ENCODE results near the gene FURIN.
"Not testable (repeated sequence)": the region's sequence is repeated elsewhere in the genome, so short reads cannot be mapped to it uniquely, and the experiment has no call there.

FURIN gene

GRCh38 chr15:90868261-90868689 lies at the start of gene FURIN:
FURIN (plus strand) TSS chr15:90868588; CDS start chr15:90875741, 7,153 bp downstream.
- H3K9ac ChIP-seq (ENCODE audit: low read depth, low read length) = no peak within 1 kb of the TSS
- peak within 1 kb of the TSS; percentile 92 for H3K27ac ChIP-seq (ENCODE audit: low read depth, low read length)
- H3K4me3 ChIP-seq (ENCODE audit: low read depth, low read length) = no peak within 1 kb of the TSS
- no peaks in the 10 kb centered on the region for H3K36me3 ChIP-seq (ENCODE audit: control insufficient read depth, insufficient read depth, low read length)
- H3K9me3 ChIP-seq (ENCODE audit: control insufficient read depth, insufficient read depth, low read length) = no peaks in the 10 kb centered on the region
- no peaks in the 10 kb centered on the region for H3K27me3 ChIP-seq (ENCODE audit: control insufficient read depth, insufficient read depth, low read length)
- H3K4me1 ChIP-seq (ENCODE audit: control insufficient read depth, insufficient read depth, low read length) = peaks cover 40% of the 10 kb centered on the region

DNA sequence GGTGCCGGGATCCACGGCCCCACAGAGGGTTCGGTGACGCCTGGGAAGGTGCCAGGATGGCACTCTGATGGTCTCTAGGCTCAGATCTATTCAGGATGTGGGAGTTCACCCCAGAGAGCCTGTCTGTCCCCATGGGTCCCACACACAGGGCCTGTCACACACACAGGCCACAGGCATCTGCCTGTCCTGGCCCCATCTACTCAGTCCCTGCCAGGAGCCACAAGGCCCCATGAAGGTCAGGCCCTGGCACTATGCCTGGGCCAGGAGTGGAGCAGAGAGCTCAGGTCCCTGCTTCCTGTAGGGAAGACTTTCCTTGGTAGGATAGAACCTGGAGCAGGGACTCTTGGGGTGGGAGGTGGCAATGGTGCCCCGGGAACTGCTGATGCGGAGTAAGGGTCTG lies 49.0 kb upstream of the FURIN start:
- no peak overlapping the region for H3K27ac ChIP-seq (ENCODE audit: low read depth, low read length)
- peaks cover 29% of the 10 kb centered on the region for H3K4me1 ChIP-seq (ENCODE audit: control insufficient read depth, insufficient read depth, low read length)

DNA sequence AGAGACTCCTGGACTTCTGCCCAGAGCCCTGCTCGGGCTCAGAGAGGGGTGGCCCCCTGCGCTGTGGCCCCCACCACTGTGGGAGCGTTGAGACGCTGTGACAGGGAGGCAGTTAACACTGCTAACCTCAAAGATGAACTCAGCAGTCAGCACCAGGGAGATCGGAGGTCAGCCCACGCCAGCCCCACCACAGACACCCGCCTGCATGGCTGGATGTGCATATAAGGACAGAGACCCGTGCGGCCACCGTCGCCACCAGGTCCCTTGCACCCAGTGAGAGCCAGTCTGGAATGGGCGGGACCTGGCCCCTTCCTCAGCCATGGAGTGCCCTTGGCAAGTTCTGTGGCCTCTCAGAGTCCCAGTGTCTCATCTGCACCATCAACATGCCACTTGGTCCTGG lies 48.5 kb upstream of the FURIN start:
- H3K4me1 ChIP-seq (ENCODE audit: control insufficient read depth, insufficient read depth, low read length) = peaks cover 26% of the 10 kb centered on the region
- H3K9ac ChIP-seq (ENCODE audit: low read depth, low read length) = no peak overlapping the region
- H3K9me3 ChIP-seq (ENCODE audit: control insufficient read depth, insufficient read depth, low read length) = no peaks in the 10 kb centered on the region
- H3K27me3 ChIP-seq (ENCODE audit: control insufficient read depth, insufficient read depth, low read length) = no peaks in the 10 kb centered on the region
- H3K36me3 ChIP-seq (ENCODE audit: control insufficient read depth, insufficient read depth, low read length) = peaks cover 7% of the 10 kb centered on the region; the same call in 1 of the 2 replicates
- H3K27ac ChIP-seq (ENCODE audit: low read depth, low read length) = no peak overlapping the region
- H3K4me3 ChIP-seq (ENCODE audit: low read depth, low read length) = no peak overlapping the region

More for the DNA sequence above, 49.0 kb upstream of the FURIN start:
- H3K4me3 ChIP-seq (ENCODE audit: low read depth, low read length) = no peak overlapping the region
- H3K36me3 ChIP-seq (ENCODE audit: control insufficient read depth, insufficient read depth, low read length) = peaks cover 7% of the 10 kb centered on the region; the same call in 1 of the 2 replicates
- no peaks in the 10 kb centered on the region for H3K27me3 ChIP-seq (ENCODE audit: control insufficient read depth, insufficient read depth, low read length)
- H3K9me3 ChIP-seq (ENCODE audit: control insufficient read depth, insufficient read depth, low read length) = no peaks in the 10 kb centered on the region
- no peak overlapping the region for H3K9ac ChIP-seq (ENCODE audit: low read depth, low read length)

- no peak overlapping the region for H3K9ac ChIP-seq (ENCODE audit: low read depth, low read length)
- no peaks in the 10 kb centered on the region for H3K9me3 ChIP-seq (ENCODE audit: control insufficient read depth, insufficient read depth, low read length)
- H3K36me3 ChIP-seq (ENCODE audit: control insufficient read depth, insufficient read depth, low read length) = peaks cover under 1% of the 10 kb centered on the region; the same call in 1 of the 2 replicates
- H3K4me3 ChIP-seq (ENCODE audit: low read depth, low read length) = no peak overlapping the region
- peaks cover 23% of the 10 kb centered on the region for H3K4me1 ChIP-seq (ENCODE audit: control insufficient read depth, insufficient read depth, low read length)
- H3K27ac ChIP-seq (ENCODE audit: low read depth, low read length) = no peak overlapping the region
- H3K27me3 ChIP-seq (ENCODE audit: control insufficient read depth, insufficient read depth, low read length) = no peaks in the 10 kb centered on the region
These were observed 47.9 kb upstream of the FURIN start for GRCh38 chr15:90820481-90820880.

- no peak overlapping the region for H3K27ac ChIP-seq (ENCODE audit: low read depth, low read length)
- no peaks in the 10 kb centered on the region for H3K9me3 ChIP-seq (ENCODE audit: control insufficient read depth, insufficient read depth, low read length)
- H3K36me3 ChIP-seq (ENCODE audit: control insufficient read depth, insufficient read depth, low read length) = no peaks in the 10 kb centered on the region
These were observed 46.0 kb upstream of the FURIN start for GRCh38 chr15:90822204-90822955.

DNA sequence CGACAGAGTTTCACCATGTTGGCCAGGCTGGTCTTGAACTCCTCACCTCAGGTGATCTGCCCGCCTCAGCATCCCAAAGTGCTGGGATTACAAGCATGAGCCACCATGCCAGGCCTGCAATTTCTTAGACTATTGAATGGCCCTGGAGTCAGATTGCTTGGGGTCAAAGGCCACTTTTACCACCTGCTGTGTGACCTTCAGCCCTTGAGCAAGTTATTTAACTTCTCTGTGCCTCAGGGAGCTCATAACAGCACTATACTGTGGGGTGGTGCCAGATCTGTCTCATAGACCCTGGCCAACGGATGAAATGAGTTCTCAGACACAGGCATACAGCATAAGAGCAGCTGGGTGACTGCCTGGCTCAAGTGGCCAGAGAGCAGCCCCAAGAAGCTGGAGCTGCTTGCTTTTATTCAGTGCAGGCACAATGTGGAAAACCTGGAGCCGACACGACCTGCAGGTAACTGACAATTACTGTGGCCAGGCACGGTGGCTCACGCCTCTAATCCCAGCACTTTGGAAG lies 44.9 kb upstream of the FURIN start:
- Histone ChIP-seq H3K36me3 (ENCODE audit: control insufficient read depth, insufficient read depth, low read length) (no peaks in the 10 kb centered on the region), H3K9ac (ENCODE audit: low read depth, low read length) (no peak overlapping the region), H3K9me3 (ENCODE audit: control insufficient read depth, insufficient read depth, low read length) (no peaks in the 10 kb centered on the region), H3K27ac (ENCODE audit: low read depth, low read length) (no peak overlapping the region), H3K27me3 (ENCODE audit: control insufficient read depth, insufficient read depth, low read length) (no peaks in the 10 kb centered on the region), H3K4me3 (ENCODE audit: low read depth, low read length) (no peak overlapping the region), H3K4me1 (ENCODE audit: control insufficient read depth, insufficient read depth, low read length) (peaks cover 4% of the 10 kb centered on the region; the same call in 1 of the 2 replicates)

More at GRCh38 chr15:90822204-90822955, 46.0 kb upstream of the FURIN start:
- H3K9ac ChIP-seq (ENCODE audit: low read depth, low read length) = no peak overlapping the region
- no peak overlapping the region for H3K4me3 ChIP-seq (ENCODE audit: low read depth, low read length)
- no peaks in the 10 kb centered on the region for H3K27me3 ChIP-seq (ENCODE audit: control insufficient read depth, insufficient read depth, low read length)
- H3K4me1 ChIP-seq (ENCODE audit: control insufficient read depth, insufficient read depth, low read length) = peaks cover 15% of the 10 kb centered on the region

- H3K4me1 ChIP-seq (ENCODE audit: control insufficient read depth, insufficient read depth, low read length); H3K9me3 ChIP-seq (ENCODE audit: control insufficient read depth, insufficient read depth, low read length); H3K27ac ChIP-seq (ENCODE audit: low read depth, low read length); H3K27me3 ChIP-seq (ENCODE audit: control insufficient read depth, insufficient read depth, low read length); H3K36me3 ChIP-seq (ENCODE audit: control insufficient read depth, insufficient read depth, low read length); H3K9ac ChIP-seq (ENCODE audit: low read depth, low read length); H3K4me3 ChIP-seq (ENCODE audit: low read depth, low read length): not testable (repeated sequence)
These were observed 43.1 kb upstream of the FURIN start for GRCh38 chr15:90825115-90825899.

- not testable (repeated sequence) for H3K27ac ChIP-seq (ENCODE audit: low read depth, low read length); H3K4me3 ChIP-seq (ENCODE audit: low read depth, low read length); H3K36me3 ChIP-seq (ENCODE audit: control insufficient read depth, insufficient read depth, low read length); H3K9ac ChIP-seq (ENCODE audit: low read depth, low read length); H3K4me1 ChIP-seq (ENCODE audit: control insufficient read depth, insufficient read depth, low read length); H3K9me3 ChIP-seq (ENCODE audit: control insufficient read depth, insufficient read depth, low read length); H3K27me3 ChIP-seq (ENCODE audit: control insufficient read depth, insufficient read depth, low read length)
These were observed 42.0 kb upstream of the FURIN start for GRCh38 chr15:90826206-90826885.

DNA sequence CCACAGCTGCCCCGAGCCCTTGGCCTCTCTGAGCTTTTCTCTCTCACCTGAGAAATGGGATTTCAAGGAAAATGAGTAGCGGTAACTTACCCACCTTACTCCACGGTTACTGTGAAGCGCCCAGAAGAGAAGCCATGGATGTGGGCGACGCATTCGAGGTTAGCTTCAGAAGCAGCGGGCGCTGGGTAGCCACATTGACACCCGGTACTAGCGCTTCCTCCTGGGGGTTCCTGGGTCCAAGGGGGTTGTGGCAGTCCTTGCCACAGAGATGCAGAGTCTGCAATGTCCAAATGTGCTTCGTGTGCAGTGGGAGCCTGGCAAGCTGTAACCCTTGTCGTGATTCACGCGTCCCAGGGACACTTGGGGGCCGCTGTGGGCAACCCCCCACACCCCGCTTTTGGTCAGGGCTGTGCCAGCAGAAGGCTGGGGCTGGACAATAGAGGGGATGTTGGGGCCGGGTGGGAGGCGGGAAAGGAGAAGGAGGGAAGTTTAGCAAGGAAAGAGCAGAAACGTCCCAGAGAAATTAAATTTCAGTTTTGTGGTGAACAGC lies 41.4 kb upstream of the FURIN start:
- Histone ChIP-seq H3K27ac (ENCODE audit: low read depth, low read length) (no peak overlapping the region), H3K36me3 (ENCODE audit: control insufficient read depth, insufficient read depth, low read length) (no peaks in the 10 kb centered on the region), H3K4me1 (ENCODE audit: control insufficient read depth, insufficient read depth, low read length) (no peaks in the 10 kb centered on the region), H3K9ac (ENCODE audit: low read depth, low read length) (no peak overlapping the region), H3K9me3 (ENCODE audit: control insufficient read depth, insufficient read depth, low read length) (no peaks in the 10 kb centered on the region), H3K4me3 (ENCODE audit: low read depth, low read length) (no peak overlapping the region), H3K27me3 (ENCODE audit: control insufficient read depth, insufficient read depth, low read length) (no peaks in the 10 kb centered on the region)

- H3K36me3 ChIP-seq (ENCODE audit: control insufficient read depth, insufficient read depth, low read length) = no peaks in the 10 kb centered on the region
- no peaks in the 10 kb centered on the region for H3K9me3 ChIP-seq (ENCODE audit: control insufficient read depth, insufficient read depth, low read length)
- no peaks in the 10 kb centered on the region for H3K4me1 ChIP-seq (ENCODE audit: control insufficient read depth, insufficient read depth, low read length)
- H3K27ac ChIP-seq (ENCODE audit: low read depth, low read length) = no peak overlapping the region
- no peak overlapping the region for H3K9ac ChIP-seq (ENCODE audit: low read depth, low read length)
- H3K4me3 ChIP-seq (ENCODE audit: low read depth, low read length) = no peak overlapping the region
- H3K27me3 ChIP-seq (ENCODE audit: control insufficient read depth, insufficient read depth, low read length) = no peaks in the 10 kb centered on the region
These were observed 40.3 kb upstream of the FURIN start for GRCh38 chr15:90828111-90828510.

Data from HUES48 (cell line).